ENCODE measurements around the gene PRTFDC1.
"Not testable (repeated sequence)": the region's sequence is repeated elsewhere in the genome, so short reads cannot be mapped to it uniquely, and the experiment has no call there.

Gene PRTFDC1

GRCh38 chr10:24929904-24930303 is 22.5 kb downstream of the PRTFDC1 start:
- H3K27me3 Mint-ChIP-seq (ENCODE audit: low read depth): peaks cover 3% of the 10 kb centered on the region
- H3K4me3 Mint-ChIP-seq: no peak overlapping the region
- H3K36me3 Mint-ChIP-seq (ENCODE audit: low read depth): no peaks in the 10 kb centered on the region
- peaks cover 2% of the 10 kb centered on the region for H3K9me3 Mint-ChIP-seq
- H3K4me1 Mint-ChIP-seq (ENCODE audit: low read depth): no peaks in the 10 kb centered on the region
- H3K27ac Mint-ChIP-seq: no peak overlapping the region

- no peak overlapping the region for H3K27ac Mint-ChIP-seq
- no peaks in the 10 kb centered on the region for H3K4me1 Mint-ChIP-seq (ENCODE audit: low read depth)
- peaks cover 3% of the 10 kb centered on the region for H3K27me3 Mint-ChIP-seq (ENCODE audit: low read depth)
- H3K4me3 Mint-ChIP-seq: no peak overlapping the region
- no peaks in the 10 kb centered on the region for H3K36me3 Mint-ChIP-seq (ENCODE audit: low read depth)
- peaks cover 10% of the 10 kb centered on the region for H3K9me3 Mint-ChIP-seq
Measured at GRCh38 chr10:24929056-24929544, 23.3 kb downstream of the PRTFDC1 start.

- peaks cover 15% of the 10 kb centered on the region for H3K9me3 Mint-ChIP-seq
- peaks cover 3% of the 10 kb centered on the region for H3K27me3 Mint-ChIP-seq (ENCODE audit: low read depth)
- no peak overlapping the region for H3K27ac Mint-ChIP-seq
- no peaks in the 10 kb centered on the region for H3K4me1 Mint-ChIP-seq (ENCODE audit: low read depth)
- H3K4me3 Mint-ChIP-seq: no peak overlapping the region
- H3K36me3 Mint-ChIP-seq (ENCODE audit: low read depth): no peaks in the 10 kb centered on the region
Measured at GRCh38 chr10:24928163-24928562, 24.2 kb downstream of the PRTFDC1 start.

- Mint-ChIP-seq H3K36me3 (ENCODE audit: low read depth) (no peaks in the 10 kb centered on the region), H3K4me1 (ENCODE audit: low read depth) (peaks cover 2% of the 10 kb centered on the region), H3K27me3 (ENCODE audit: low read depth) (peaks cover 3% of the 10 kb centered on the region), H3K27ac (no peak overlapping the region), H3K4me3 (no peak overlapping the region), H3K9me3 (peaks cover 15% of the 10 kb centered on the region)
Measured at GRCh38 chr10:24926557-24926956, 25.8 kb downstream of the PRTFDC1 start.

GRCh38 chr10:24925799-24926198 is 26.6 kb downstream of the PRTFDC1 start:
- Mint-ChIP-seq H3K36me3 (ENCODE audit: low read depth) (no peaks in the 10 kb centered on the region), H3K9me3 (peaks cover 15% of the 10 kb centered on the region), H3K4me1 (ENCODE audit: low read depth) (peaks cover 9% of the 10 kb centered on the region), H3K4me3 (no peak overlapping the region), H3K27ac (no peak overlapping the region), H3K27me3 (ENCODE audit: low read depth) (no peaks in the 10 kb centered on the region)

GRCh38 chr10:24924483-24924882 is 27.9 kb downstream of the PRTFDC1 start:
- not testable (repeated sequence) for H3K27me3 Mint-ChIP-seq (ENCODE audit: low read depth); H3K36me3 Mint-ChIP-seq (ENCODE audit: low read depth); H3K4me3 Mint-ChIP-seq
- Mint-ChIP-seq H3K9me3 (peaks cover 19% of the 10 kb centered on the region), H3K4me1 (ENCODE audit: low read depth) (peaks cover 10% of the 10 kb centered on the region), H3K27ac (peak overlapping the region; percentile 43)

GRCh38 chr10:24922222-24922868 is 30.1 kb downstream of the PRTFDC1 start:
- Mint-ChIP-seq H3K9me3 (peaks cover 22% of the 10 kb centered on the region), H3K4me1 (ENCODE audit: low read depth) (peaks cover 10% of the 10 kb centered on the region)
- not testable (repeated sequence) for H3K36me3 Mint-ChIP-seq (ENCODE audit: low read depth); H3K27me3 Mint-ChIP-seq (ENCODE audit: low read depth); H3K4me3 Mint-ChIP-seq; H3K27ac Mint-ChIP-seq

- Mint-ChIP-seq H3K4me1 (ENCODE audit: low read depth) (peaks cover 10% of the 10 kb centered on the region), H3K4me3 (no peak overlapping the region), H3K9me3 (peaks cover 22% of the 10 kb centered on the region), H3K27me3 (ENCODE audit: low read depth) (no peaks in the 10 kb centered on the region), H3K36me3 (ENCODE audit: low read depth) (peaks cover 2% of the 10 kb centered on the region), H3K27ac (peak overlapping the region; percentile 81)
Measured at GRCh38 chr10:24920907-24921881, 31.2 kb downstream of the PRTFDC1 start.

- not testable (repeated sequence) for H3K27me3 Mint-ChIP-seq (ENCODE audit: low read depth); H3K36me3 Mint-ChIP-seq (ENCODE audit: low read depth); H3K4me3 Mint-ChIP-seq; H3K27ac Mint-ChIP-seq
- H3K4me1 Mint-ChIP-seq (ENCODE audit: low read depth): peaks cover 10% of the 10 kb centered on the region
- peaks cover 22% of the 10 kb centered on the region for H3K9me3 Mint-ChIP-seq
Measured at GRCh38 chr10:24920192-24920591, 32.2 kb downstream of the PRTFDC1 start.

- not testable (repeated sequence) for H3K27me3 Mint-ChIP-seq (ENCODE audit: low read depth); H3K27ac Mint-ChIP-seq; H3K36me3 Mint-ChIP-seq (ENCODE audit: low read depth); H3K4me3 Mint-ChIP-seq
- Mint-ChIP-seq H3K4me1 (ENCODE audit: low read depth) (peaks cover 10% of the 10 kb centered on the region), H3K9me3 (peaks cover 17% of the 10 kb centered on the region)
Measured at GRCh38 chr10:24919629-24920028, 32.8 kb downstream of the PRTFDC1 start.

GRCh38 chr10:24917979-24918378 is 34.4 kb downstream of the PRTFDC1 start:
- H3K36me3 Mint-ChIP-seq (ENCODE audit: low read depth): peaks cover 2% of the 10 kb centered on the region
- H3K9me3 Mint-ChIP-seq: peaks cover 8% of the 10 kb centered on the region
- H3K4me1 Mint-ChIP-seq (ENCODE audit: low read depth): peaks cover 10% of the 10 kb centered on the region
- H3K27ac Mint-ChIP-seq: no peak overlapping the region
- no peak overlapping the region for H3K4me3 Mint-ChIP-seq
- H3K27me3 Mint-ChIP-seq (ENCODE audit: low read depth): no peaks in the 10 kb centered on the region

GRCh38 chr10:24917493-24917892 is 34.9 kb downstream of the PRTFDC1 start:
- Mint-ChIP-seq H3K4me3 (no peak overlapping the region), H3K27me3 (ENCODE audit: low read depth) (no peaks in the 10 kb centered on the region), H3K36me3 (ENCODE audit: low read depth) (peaks cover 2% of the 10 kb centered on the region), H3K27ac (no peak overlapping the region), H3K4me1 (ENCODE audit: low read depth) (peaks cover 13% of the 10 kb centered on the region), H3K9me3 (peaks cover 8% of the 10 kb centered on the region)

GRCh38 chr10:24916365-24916764 is 36.0 kb downstream of the PRTFDC1 start:
- Mint-ChIP-seq H3K4me1 (ENCODE audit: low read depth) (peaks cover 13% of the 10 kb centered on the region), H3K9me3 (peaks cover 8% of the 10 kb centered on the region), H3K36me3 (ENCODE audit: low read depth) (peaks cover 2% of the 10 kb centered on the region), H3K27me3 (ENCODE audit: low read depth) (no peaks in the 10 kb centered on the region), H3K4me3 (no peak overlapping the region), H3K27ac (no peak overlapping the region)

- no peak overlapping the region for H3K27ac Mint-ChIP-seq
- H3K36me3 Mint-ChIP-seq (ENCODE audit: low read depth): peaks cover 2% of the 10 kb centered on the region
- no peaks in the 10 kb centered on the region for H3K27me3 Mint-ChIP-seq (ENCODE audit: low read depth)
- peaks cover 6% of the 10 kb centered on the region for H3K4me1 Mint-ChIP-seq (ENCODE audit: low read depth)
- peaks cover 8% of the 10 kb centered on the region for H3K9me3 Mint-ChIP-seq
- no peak overlapping the region for H3K4me3 Mint-ChIP-seq
Measured at GRCh38 chr10:24915304-24915703, 37.1 kb downstream of the PRTFDC1 start.

- Mint-ChIP-seq H3K27ac (no peak overlapping the region), H3K36me3 (ENCODE audit: low read depth) (no peaks in the 10 kb centered on the region), H3K9me3 (peaks cover under 1% of the 10 kb centered on the region), H3K4me3 (no peak overlapping the region), H3K27me3 (ENCODE audit: low read depth) (no peaks in the 10 kb centered on the region), H3K4me1 (ENCODE audit: low read depth) (peaks cover 6% of the 10 kb centered on the region)
Measured at GRCh38 chr10:24914148-24914547, 38.3 kb downstream of the PRTFDC1 start.

All from T-helper 1 cell treated with Interleukin-12 subunit alpha and Interleukin-12 subunit beta and Interleukin-4 antibody, amounts not matched to agents 30 μg/mL and 1 μg/mL, for 36 hours (primary cell).